K562 (cell line): Measurements from ENCODE around the gene ATP5F1D. TPM values are rescaled to one million over a fixed set of nuclear protein-coding genes. Genes with fewer than 3 reads are reported as not detected.
A peak's percentile ranks its signal among the peaks of the same experiment; 100 is the strongest.

Source experiments
- ATF1 ChIP-seq, 2 experiments: fragments of 450-650 bp in 1 of 2; IDR thresholded peaks; 2 replicates each; pipeline ENCODE4 v1.6.1; 2016; ENCODE audit warnings: missing compliant biosample characterization in 1 of 2, missing genetic modification characterization in 1 of 2
- ATF2 ChIP-seq: sonication (generic); formaldehyde crosslinking; IDR thresholded peaks from 2 replicates; pipeline ENCODE4 v1.8.1; 2022; ENCODE audit warnings: missing genetic modification reagents
- CXXC5 ChIP-seq: fragments of 250-450 bp; sonication (Bioruptor Pico); IDR thresholded peaks from 2 replicates; pipeline ENCODE4 v1.8.0; 2022; ENCODE audit warnings: inconsistent platforms, mild to moderate bottlenecking, moderate library complexity
- DPF2 ChIP-seq: fragments of 450-650 bp; IDR thresholded peaks from 2 replicates; pipeline ENCODE4 v1.6.1; 2016
- GABPB1 ChIP-seq: sonication (generic); formaldehyde crosslinking; IDR thresholded peaks from 2 replicates; pipeline ENCODE4 v1.8.0; 2022; ENCODE audit warnings: mild to moderate bottlenecking, missing genetic modification reagents
- GMEB1 ChIP-seq: fragments of 250-450 bp; sonication (Bioruptor Pico); IDR thresholded peaks from 2 replicates; pipeline ENCODE4 v1.4.0; 2020; ENCODE audit warnings: mild to moderate bottlenecking
- HDGF ChIP-seq: fragments of 450-650 bp; IDR thresholded peaks from 2 replicates; pipeline ENCODE4 v1.6.1; 2016
- KLF13 ChIP-seq: fragments of 450-650 bp; IDR thresholded peaks from 2 replicates; pipeline ENCODE4 v1.6.1; 2016; ENCODE audit warnings: missing genetic modification characterization, low read depth, mild to moderate bottlenecking, missing compliant biosample characterization, moderate library complexity, borderline replicate concordance
- MNT ChIP-seq, 2 experiments: fragments of 450-650 bp; conservative IDR thresholded peaks; 2 replicates each; pipeline ENCODE4 v1.6.1; 2017; ENCODE audit warnings: mild to moderate bottlenecking in 2 of 2, moderate library complexity in 2 of 2
- MTA3 ChIP-seq: fragments of 450-650 bp; formaldehyde crosslinking; IDR thresholded peaks from 2 replicates; pipeline ENCODE4 v1.6.1; 2017; ENCODE audit warnings: mild to moderate bottlenecking, borderline replicate concordance
- NFYB ChIP-seq: IDR thresholded peaks from 2 replicates; pipeline ENCODE4 v1.6.1; 2011; ENCODE audit warnings: mild to moderate bottlenecking, moderate library complexity; ENCODE audit not compliant: insufficient read length; ENCODE audit errors: extremely low read depth
- PML ChIP-seq: IDR thresholded peaks from 2 replicates; pipeline ENCODE4 v1.6.1; 2012; ENCODE audit warnings: low read length, inconsistent platforms
- RCOR1 ChIP-seq, 2 experiments: IDR thresholded peaks; 2 replicates each; pipeline ENCODE4 v1.6.1; 2012; ENCODE audit warnings: low read depth in 2 of 2, low read length in 2 of 2, borderline replicate concordance in 1 of 2, improper control_type of control experiment in 1 of 2
- ZBTB12 ChIP-seq: fragments of 250-450 bp; sonication (Bioruptor Pico); IDR thresholded peaks from 2 replicates; pipeline ENCODE4 v1.4.0; 2020
- ZBTB43 ChIP-seq: sonication (generic); formaldehyde crosslinking; IDR thresholded peaks from 2 replicates; pipeline ENCODE4 v1.8.0; 2023; ENCODE audit warnings: mild to moderate bottlenecking, missing genetic modification reagents
- ZNF354B ChIP-seq: fragments of 250-450 bp; sonication (Bioruptor Pico); IDR thresholded peaks from 2 replicates; pipeline ENCODE4 v1.4.0; 2020
- polyA plus RNA-seq, 8 experiments: library from polyadenylated mRNA; depleted of rRNA in 4 of 8; stranded (reverse) in 5 of 8; unstranded in 3 of 8; fragments of >200 nt; fragmentation: Nextera tagmentation in 2 of 8; fragmentation: Illumina TruSeq in 1 of 8; extraction: Ambion mirVana in 2 of 8; extraction: Trizol in 1 of 8; gene quantifications; 2 replicates each; pipeline versions ENCODE4 v1.2.1 to v1.2.3, GENCODE V29; 2011 to 2014; ENCODE audit warnings: inconsistent platforms in 1 of 8, missing spikeins in 1 of 8
- total RNA-seq, 7 experiments: library from RNA; depleted of rRNA in 6 of 7; stranded (reverse); fragments of >200 nt in 6 of 7; fragmentation: Illumina TruSeq in 2 of 7; extraction: Trizol in 2 of 7; gene quantifications; 2 replicates each; pipeline versions ENCODE4 v1.2.1 to v1.2.3, GENCODE V29; 2011 to 2021; ENCODE audit warnings: low replicate concordance in 1 of 7
- TF ChIP-seq, protein P1 (sequence below), 2 experiments: fragments of 450-650 bp in 1 of 2; sonication (generic) in 1 of 2; formaldehyde crosslinking in 1 of 2; IDR thresholded peaks in 1 of 2; conservative IDR thresholded peaks in 1 of 2; 2 replicates each; pipeline versions ENCODE4 v1.6.1 to v1.8.1; 2016 to 2023; ENCODE audit warnings: mild to moderate bottlenecking in 2 of 2, moderate library complexity in 2 of 2, inconsistent platforms in 1 of 2, missing genetic modification reagents in 1 of 2

ATP5F1D gene
- total and polyA plus RNA-seq, 9 of the 15 experiments (the other 6 are each of a cell fraction or from before 2014, with no cell fraction given), result 3.9 to 409 (median 36.8) TPM

- TF ChIP-seq KLF13 (tag) (no peak), CXXC5 (CRISPR knock-in tag) (peak; percentile 94), ATF2 (CRISPR knock-in tag) (peak; percentile 84), RCOR1 (IDR thresholded peaks at IDR 0.05; ENCODE audit: borderline replicate concordance in 1 of 2, low read depth in 2 of 2, low read length in 2 of 2) (no peak; a peak in 1 of 4 replicates), GMEB1 (CRISPR knock-in tag) (peak; percentile 68), ATF1 (CRISPR knock-in tag; IDR thresholded peaks at IDR 0.05) (0 out of 2 replicates have a peak, but pooled peaks have one; percentile 35), ATF1 (tag; IDR thresholded peaks at IDR 0.05) (peak; percentile 93), GABPB1 (CRISPR knock-in tag) (peak; percentile 58), ZBTB12 (peak; percentile 66), PML (0 out of 2 replicates have a peak, but pooled peaks have one; percentile 15), NFYB (peak; percentile 92), MNT (conservative IDR thresholded peaks at IDR 0.05) (peak; percentile 30 to 69; a peak in 3 of 4 replicates), HDGF (peak; percentile 35; the same call in 1 of the 2 replicates), DPF2 (peak; percentile 9; the same call in 1 of the 2 replicates), ZBTB43 (0 out of 2 replicates have a peak, but pooled peaks have one; percentile 85), ZNF354B (CRISPR knock-in tag) (no peak), MTA3 (peak; percentile 19; the same call in 1 of the 2 replicates)
- TF ChIP-seq, protein P1, sequence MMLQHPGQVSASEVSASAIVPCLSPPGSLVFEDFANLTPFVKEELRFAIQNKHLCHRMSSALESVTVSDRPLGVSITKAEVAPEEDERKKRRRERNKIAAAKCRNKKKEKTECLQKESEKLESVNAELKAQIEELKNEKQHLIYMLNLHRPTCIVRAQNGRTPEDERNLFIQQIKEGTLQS (IDR thresholded peaks at IDR 0.05), result peak; percentile 91
- TF ChIP-seq, protein P1 (CRISPR knock-in tag; conservative IDR thresholded peaks at IDR 0.05), result no peak
These were observed 19.4 kb downstream of the ATP5F1D start (continued) for GRCh38 chr19:1260749-1261537.
